HG02981 (cell line): ENCODE measurements around the gene PTGIS.

Source experiments
- ATAC-seq: cut with Tn5 transposase; IDR thresholded peaks from one replicate; pipeline ENCODE4 v1.9.1; 2021; ENCODE audit warnings: mild to moderate bottlenecking, moderate library complexity; ENCODE audit not compliant: unreplicated experiment

Gene PTGIS

DNA sequence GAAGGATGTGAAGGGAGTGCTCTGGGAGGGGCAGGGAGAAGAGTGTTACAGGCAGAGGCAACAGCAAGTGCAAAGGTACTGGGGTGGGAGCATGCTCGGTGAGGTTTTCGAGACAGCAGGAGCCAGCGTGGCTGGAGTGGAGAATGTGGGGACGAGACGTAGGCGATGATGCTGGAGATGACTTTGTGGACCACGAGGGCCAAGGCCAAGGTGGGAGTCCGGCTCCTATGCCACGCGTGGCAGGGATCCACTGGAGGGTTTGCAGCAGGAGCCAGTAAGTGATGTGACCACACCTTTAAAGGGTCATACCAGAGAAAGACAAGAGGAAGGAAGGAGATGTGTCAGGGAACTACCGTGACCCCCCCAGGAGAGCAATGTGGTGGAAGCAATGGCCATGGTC, 7.3 kb downstream of the PTGIS start:
- ATAC-seq, result no peak

DNA sequence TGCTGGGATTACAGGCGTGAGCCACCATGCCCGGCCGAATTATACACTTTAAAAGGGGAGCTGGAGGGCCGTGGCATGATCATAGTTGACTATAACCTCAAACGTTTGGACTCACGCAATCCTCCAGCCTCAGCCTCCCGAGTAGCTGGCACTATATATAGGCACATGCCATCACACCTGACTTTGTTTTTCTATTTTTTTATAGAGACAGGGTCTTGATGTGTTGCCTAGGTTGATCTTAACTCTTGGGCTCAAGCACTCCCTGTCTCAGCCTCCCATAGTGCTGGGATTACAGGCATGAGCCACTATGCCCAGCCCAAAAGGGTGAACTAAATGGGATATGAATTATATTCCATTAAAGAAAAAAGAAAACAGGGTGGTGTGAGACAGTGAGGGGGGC, 7.8 kb downstream of the PTGIS start:
- no peak for ATAC-seq

DNA sequence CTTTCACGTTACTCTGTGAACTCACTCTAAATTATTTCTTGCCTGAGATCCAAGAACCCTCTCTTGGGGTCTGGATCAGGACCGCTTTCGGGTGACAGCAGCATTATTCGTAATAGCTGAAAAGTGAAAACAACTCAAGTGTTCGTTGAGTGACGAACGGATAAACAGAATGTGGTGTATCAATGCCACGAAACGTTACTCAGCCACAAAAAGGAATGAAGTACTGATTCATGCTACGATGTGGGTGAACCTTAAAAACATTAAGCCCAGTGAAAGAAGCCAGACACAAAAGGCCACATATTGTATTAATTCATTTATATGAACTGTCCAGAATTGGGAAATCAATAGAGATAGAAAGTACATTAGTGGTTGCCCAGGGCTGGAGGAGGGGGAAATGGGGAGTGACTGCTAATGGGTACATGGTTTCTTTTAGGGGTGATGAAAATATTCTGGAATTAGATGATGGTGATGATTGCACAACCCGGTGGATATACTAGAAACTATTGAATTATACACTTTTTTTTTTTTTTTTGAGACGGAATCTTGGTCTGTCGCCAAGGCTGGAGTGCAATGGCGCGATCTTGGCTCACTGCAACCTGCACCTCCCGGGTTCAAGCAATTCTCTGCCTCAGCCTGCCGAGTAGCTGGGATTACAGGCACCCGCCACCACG, 8.4 kb downstream of the PTGIS start:
- ATAC-seq, result no peak

DNA sequence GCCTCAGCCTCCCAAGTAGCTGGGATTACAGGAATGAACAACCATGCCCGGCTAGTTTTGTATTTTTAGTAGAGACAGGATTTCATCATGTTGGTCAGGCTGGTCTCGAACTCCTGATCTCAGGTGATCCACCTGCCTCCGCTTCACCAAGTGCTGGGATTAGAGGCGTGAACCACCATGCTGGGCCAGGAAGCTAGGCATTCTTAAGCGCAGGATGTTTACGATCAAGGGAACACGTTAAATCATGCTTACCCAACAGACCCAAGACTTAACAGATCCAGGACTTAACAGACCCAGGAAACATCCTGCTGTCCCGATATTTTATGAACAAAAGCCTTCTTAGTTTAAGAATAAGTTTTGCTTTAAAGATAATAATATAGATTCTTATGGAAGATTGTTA, 9.1 kb downstream of the PTGIS start:
- no peak for ATAC-seq

DNA sequence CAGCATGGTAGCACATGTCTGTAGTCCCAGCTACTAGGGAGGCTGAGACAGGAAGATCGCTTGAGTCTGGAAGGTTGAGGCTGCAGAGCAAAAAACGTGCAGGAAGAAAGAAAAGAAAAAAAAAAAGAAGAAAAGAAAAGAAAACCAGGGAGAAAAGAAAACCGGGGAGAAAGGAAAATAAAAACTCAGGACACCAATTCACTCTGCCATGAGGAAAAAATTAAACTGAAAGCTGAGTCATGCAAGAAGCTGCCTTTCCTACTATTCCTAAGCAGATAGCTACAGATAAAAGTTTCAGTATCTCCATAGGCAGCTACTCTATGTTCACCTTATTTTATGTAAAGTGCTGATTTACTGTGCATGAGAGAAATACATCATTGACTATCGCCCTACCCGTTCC, 10.5 kb downstream of the PTGIS start:
- ATAC-seq, result no peak

DNA sequence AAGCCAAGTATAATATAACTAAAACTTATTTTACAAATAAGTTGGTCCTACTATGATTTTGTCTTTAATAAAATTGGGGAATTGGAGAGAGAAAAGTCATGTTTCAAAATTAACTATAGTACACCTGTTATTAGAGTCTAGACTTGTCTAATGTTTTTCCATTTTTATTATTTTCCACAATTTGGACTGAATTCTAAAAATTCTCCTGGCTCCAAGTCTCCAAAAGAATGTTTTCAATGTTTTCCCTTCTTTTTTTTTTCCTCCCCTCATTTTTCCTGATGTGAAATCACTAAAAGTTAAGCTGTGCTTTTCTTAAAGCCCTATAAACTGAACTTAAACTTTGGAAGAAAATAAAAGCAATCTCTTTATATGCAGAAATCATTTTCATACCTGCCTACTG, 11.3 kb downstream of the PTGIS start:
- no peak for ATAC-seq

DNA sequence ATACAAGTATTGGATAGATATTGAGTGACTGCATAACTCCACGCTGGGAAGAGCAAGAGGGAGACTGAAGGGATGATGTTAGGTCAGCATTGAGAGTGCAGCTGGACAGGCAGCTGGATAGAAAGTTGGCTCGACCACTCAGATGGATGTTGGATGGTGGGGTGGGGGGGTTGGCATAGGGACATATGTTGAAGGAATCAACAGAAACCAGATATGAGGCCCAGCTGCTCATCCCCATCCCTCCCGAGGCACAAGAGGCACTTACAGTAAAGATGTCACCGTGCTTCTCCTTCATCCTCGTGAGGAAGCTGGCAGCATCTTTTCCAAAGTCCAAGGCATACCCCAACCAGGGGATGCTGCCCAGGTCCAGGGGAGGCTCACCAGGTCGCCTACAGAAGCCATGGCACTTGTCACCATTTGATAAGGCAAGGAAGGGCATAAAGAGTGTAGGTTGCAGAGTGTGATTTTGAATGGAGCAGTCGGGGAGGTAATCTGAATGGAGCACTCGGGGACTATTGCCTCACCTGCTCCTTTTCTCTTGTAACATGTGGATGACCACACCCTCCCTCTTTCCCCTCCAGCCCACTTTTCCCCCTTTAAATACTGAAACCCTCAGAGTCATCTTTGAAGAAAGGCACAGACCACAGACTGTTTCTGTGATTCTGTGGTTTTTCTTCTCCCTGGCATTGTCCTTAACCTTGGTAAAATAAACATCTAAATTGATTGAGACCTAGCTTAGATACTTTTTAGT, 18.0 kb downstream of the PTGIS start:
- no peak for ATAC-seq

DNA sequence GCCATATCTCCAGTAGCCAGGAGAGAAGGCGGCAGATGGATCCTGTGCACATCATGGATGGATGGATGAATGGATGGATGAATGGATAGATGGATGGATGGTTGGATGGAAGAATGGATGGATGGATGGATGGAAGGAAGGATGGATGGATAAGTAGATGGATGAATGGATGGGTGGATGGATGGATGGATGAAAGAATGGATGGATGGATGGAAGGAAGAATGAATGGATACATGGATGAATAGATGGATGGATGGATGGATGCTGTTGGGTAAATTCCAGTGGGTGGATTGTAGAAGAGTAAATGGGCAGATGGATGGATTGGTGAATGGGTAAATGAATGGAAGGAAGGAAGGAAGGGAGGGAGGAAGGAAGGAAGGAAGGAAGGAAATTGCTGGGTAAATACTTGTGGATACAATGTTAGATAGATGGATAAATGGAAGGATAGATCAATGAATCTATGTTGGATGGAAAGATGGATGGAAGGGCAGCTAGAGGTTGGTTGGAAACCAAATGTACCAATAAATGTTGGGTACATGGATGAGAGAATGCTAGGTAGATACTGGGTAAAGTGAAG, 19.5 kb downstream of the PTGIS start:
- ATAC-seq, result no peak

DNA sequence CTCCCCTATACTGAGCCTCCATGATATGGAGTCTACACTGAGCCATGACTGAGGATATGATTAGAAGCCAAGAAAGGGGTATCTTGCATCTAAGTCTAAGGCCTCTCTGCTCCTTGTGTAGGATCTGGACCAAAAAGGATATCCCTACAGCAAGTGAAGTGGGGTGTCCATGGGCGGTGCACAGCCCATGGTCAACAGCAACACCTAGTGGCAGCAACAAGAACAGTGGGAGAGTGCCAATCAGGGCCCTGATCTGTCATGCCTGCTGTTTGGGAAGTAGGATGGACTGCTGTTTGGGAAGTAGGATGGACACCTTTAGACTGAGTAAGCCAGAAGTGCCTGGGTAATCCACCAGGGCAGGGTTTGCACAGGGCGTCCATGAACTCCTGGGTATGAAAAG, 22.4 kb downstream of the PTGIS start:
- ATAC-seq, result no peak

DNA sequence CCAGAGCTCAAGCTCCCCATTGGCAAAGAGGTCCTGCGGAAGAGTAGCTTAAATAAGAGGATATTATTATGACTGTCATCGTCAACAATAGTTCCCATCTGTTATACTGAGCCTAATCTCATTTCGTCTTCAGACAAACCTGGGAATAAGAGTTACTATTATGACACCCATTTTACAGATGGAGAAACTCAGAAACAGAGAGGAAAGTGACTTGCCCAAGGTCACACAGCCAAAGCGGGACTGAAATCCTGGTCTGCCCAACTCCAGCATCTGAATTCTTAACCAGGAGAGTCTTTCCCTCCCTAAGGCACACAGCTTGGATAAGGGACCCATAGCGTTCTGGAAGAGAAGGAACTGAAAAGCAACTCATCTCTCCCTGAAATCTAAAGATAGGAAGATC, 23.4 kb downstream of the PTGIS start:
- no peak for ATAC-seq

DNA sequence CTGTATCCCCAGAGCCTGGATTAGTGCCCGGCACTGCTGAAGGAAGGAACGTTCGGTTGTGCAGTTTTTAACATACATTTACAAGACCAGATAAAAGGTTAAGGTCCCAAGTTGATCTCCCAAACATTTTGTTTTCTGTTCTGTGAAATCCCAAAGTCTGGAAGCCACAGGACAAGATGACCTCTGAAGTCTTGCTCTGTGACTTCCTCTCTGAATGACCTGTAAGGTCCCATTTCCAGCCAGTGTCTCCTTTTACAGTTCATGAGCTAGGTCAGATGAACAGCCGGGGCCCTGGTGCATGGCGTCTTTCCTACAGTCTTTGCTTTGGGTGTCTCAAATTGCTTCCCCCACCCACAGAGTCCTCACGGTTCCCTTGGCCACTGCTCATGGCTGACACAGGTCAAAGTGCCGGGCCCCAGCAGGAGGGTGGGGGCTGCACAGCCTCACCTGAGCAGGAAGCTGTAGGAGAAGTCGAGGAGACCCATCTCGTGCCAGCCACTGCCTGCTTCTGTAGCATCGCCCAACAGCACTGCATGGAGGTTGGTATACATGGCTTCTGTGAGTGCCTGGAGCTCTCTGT, 24.0 kb downstream of the PTGIS start:
- ATAC-seq, result no peak

DNA sequence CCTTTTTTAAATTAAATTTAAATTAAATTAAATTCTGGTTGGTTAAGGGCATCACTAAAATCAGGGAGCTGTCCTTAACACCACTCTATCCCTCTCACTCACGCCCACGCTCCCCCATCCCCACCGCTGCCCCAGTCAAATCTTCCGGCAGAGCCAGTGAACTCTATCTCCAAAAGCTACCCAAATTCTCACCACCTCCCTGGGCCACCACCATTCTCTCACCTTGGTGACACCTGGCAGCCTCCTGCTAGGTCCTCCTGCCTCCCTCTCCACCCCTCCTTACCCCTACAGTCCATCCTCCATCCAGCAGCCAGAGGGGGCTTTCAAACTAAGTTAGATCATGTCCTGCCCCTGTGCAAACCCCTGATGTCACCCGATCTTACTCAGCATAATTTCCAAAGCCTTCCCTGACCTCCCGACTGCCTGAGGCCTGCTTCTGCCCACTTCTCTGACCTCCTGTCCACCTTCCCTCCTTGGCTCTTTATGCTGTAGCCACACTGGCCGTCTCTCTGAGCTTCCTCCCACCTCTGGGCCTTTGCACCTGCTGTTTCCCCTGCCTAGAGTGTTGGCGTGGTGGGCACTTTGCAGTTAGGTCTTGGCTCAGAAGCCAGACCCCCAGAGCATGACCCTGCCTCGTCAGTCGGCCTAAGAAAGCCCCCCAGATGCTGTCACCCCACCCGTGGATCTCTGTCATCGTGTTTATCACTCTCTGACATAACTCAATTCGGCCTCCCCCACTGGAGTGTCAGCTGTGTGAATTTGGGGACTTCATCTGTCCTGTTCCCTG, 24.7 kb downstream of the PTGIS start:
- ATAC-seq, result no peak

DNA sequence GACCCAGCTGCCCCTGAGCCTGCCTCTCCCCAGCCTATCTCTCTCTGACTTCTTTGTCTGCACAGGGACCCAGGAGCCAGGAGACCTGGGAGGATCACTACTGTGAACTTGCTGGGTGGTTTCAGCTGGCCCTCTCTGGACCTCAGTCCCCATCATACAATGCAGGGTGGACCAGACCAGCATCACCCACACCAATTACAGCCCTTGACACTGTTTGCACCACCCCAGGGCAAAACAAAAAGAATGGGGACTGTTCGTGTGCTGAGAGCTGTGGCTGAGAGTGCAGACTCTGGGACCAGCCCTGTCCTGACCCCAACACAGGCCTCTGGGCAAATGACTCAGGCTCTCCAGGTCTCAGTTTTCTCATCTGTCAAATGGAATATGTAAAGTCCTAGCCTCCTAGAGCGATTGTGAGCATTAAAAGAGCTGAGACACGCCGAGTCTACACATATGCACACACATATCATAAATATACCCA, 25.4 kb downstream of the PTGIS start:
- ATAC-seq, result no peak

DNA sequence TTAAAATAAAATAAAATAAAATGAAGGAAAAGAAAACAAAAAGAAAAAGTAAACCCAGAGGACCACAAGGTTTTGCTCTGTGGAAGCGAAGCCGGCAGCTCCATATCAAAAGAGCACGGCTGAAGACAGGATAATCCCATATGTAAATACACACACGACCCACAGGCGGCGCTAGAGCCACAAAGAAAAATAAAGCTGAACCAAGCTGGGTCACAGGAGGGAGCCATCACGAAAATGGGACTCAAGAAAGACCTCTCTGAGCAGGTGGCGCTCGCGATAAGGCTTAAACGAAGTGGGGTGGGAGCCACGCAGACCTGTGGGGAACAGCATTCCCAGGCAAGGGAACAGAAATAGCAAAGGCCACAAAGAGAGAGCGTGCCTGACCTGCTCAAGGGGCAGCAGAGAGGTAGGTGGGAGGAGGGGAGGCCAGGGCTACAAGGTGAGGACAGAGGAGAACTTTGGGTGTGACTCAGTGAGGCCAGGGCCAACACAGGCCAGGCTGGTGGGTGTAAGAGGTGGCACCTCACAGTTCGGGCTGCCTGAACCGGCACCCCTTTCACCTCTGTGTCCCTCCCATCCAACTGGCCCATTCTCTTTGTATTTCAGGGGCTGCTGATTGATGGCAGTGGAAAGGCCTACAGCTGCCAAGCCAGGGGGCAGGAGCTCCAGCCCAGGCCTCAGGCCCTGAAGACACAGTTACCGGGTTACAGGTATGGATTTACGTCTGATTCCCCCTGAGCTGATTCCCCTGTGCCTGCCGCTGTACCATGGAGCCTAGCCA, 26.0 kb downstream of the PTGIS start:
- ATAC-seq, result no peak

DNA sequence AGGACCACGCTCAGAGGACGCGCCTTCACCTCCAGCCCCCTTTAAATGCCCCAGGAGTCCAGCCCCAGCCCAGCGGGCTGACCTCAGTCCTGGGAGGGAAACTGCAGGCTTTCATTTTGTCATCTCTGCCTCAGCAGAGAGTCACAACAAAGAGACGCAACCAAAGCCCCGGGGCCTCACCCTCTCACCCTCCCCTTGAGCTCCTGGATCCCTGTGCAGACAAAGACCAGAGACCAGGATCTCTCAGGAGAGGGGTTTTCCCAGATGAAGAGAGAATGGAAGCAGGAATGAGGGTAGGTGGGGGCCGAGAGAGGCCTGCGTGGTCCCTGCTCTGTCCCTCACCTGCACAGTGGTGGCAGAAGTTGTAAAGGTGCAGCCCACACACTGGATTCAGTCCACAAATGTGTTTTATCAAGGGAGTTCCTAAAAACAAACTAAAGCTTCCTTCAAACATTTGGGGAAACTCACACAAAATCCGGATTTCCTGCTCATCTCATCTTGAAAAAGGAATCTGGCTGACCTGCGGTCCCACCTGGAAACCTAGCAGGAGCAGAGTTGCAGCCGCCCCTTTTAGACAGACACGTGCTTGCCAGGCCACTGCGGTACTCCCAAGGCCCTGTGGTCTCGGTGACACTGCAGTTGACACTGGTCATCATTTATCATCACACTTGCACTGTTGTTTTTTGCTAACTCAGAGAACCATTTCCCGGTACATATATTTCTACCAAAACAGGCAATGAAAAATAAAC, 27.1 kb downstream of the PTGIS start:
- no peak for ATAC-seq

DNA sequence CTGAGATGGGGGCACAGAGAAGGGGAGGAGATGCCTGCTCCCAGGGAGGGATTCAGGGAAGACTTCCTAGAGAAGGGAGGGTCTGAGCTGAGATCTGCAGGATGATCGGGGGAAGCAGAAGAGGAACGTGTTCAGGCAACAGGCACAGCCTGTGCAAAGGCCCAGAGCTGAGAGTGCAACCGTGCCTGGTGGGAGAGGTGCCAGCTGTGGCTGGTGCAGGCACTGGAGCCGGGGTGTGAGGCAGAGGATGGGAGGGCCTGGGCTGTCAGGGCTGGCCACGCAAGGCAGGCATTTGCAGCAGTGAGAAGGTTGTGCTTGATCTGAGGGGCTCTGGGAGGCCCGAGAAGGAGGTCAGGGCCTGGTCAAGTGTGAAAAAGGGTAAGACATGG, 27.7 kb downstream of the PTGIS start:
- no peak for ATAC-seq

DNA sequence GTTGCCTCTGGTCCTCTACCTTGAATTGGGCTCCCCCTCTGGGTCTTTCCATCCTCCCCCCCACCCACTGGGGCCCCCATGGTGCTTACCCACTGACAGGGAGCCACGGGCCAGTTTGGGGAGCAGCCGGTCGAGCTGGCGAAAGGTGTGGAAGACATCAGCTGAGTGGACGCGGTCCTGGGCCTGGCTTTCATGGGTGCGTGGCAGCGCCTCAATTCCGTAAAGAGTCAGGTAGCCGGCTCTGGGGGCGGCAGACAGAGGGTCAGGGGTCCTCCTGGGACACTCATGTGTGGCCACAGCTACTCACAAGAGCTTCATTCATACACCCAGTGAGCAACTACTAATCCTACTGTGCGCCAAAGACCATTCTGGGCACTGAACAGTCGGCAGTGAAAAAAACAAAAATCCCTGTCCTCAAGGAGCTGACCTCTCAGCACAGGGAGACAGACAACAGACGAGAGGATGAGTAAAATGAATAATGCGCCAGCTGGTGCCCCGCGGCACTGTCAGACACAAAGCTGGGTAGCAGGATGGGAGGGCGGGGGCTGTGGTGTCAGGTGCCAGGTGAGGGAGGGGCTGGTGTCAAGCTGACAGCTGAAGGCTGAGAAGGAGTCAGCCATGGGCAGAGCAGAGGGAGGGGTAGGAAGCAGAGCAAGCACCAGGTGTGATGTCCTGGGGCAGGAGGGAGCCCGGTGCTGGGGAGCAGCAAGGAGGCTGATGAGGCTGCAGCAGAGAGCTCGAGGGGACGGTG, 28.3 kb downstream of the PTGIS start:
- ATAC-seq, result no peak

DNA sequence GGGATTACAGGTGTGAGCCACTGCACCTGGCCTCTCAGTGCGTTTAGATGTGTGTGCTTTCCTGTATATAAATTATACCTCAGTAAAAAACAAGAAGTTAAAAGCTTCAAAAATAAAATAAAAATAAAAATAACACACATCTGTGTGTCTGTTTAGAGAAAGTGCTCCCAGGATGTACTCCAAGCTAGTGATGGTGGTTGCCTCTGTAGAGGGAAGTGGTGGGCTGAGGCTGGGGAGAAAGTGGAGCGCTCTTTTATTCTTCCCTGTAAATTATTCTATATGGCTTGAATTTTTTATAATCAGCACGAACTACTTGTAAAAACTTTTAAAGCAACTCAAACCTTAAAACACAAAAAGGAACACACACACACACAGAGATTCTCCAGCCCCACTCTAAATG, 29.0 kb downstream of the PTGIS start:
- ATAC-seq, result no peak

DNA sequence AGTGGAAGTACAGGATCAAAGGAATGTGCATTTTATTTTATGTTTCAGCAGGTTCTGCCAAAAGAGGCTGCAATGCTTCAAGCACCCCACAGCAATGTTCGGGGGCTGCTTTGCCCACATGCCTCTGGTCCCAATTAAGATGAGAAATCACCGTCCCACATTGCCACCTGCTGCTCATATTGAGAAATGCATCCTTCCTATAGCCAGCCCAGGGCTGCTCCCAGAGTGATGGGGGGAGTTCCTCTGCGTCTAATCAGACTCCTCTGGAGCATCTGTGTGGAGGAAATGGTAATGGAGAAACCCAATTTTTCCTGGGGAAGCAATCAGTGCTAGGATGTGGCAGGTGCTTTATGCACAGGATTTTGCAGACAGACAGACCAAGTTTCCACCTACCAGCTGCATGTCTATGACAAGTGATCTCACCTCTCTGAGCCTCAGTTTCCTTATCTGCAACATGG, 33.7 kb downstream of the PTGIS start:
- ATAC-seq, result no peak
